NCI-H748 treated with DMSO at 0.1 percent for 48 hours (cell line): ENCODE measurements around the gene AKR1C1.
A peak's percentile ranks its signal among the peaks of the same experiment; 100 is the strongest.
"Not testable (repeated sequence)": the region's sequence is repeated elsewhere in the genome, so short reads cannot be mapped to it uniquely, and the experiment has no call there.

Experiments
- DNase-seq: peaks from one replicate; lab custom pipeline; 2025; lab: John Stamatoyannopoulos, UW

Gene AKR1C1

GRCh38 chr10:4962876-4963814, at the start of gene AKR1C1:
Gene AKR1C1 (plus strand): TSS chr10:4963415. CDS start chr10:4963445, 30 bp downstream.
- peak; percentile 0 for DNase-seq

GRCh38 chr10:4914213-4914850, 48.9 kb upstream of the AKR1C1 start:
- no peak for DNase-seq

GRCh38 chr10:4916086-4916716, 47.0 kb upstream of the AKR1C1 start:
- DNase-seq: no peak

GRCh38 chr10:4918236-4918635, 45.0 kb upstream of the AKR1C1 start:
- no peak for DNase-seq

GRCh38 chr10:4924482-4924881, 38.7 kb upstream of the AKR1C1 start:
- DNase-seq: not testable (repeated sequence)

GRCh38 chr10:4926400-4926799, 36.8 kb upstream of the AKR1C1 start:
- no peak for DNase-seq

- no peak for DNase-seq
These were observed 31.6 kb upstream of the AKR1C1 start for GRCh38 chr10:4931587-4931986.

- no peak for DNase-seq
These were observed 28.7 kb upstream of the AKR1C1 start for GRCh38 chr10:4934391-4934987.

GRCh38 chr10:4937346-4937745, 25.9 kb upstream of the AKR1C1 start:
- no peak for DNase-seq

GRCh38 chr10:4939224-4940072, 23.8 kb upstream of the AKR1C1 start:
- DNase-seq: no peak

GRCh38 chr10:4940073-4940428, 23.2 kb upstream of the AKR1C1 start:
- DNase-seq: not testable (repeated sequence)

- DNase-seq: not testable (repeated sequence)
These were observed 22.3 kb upstream of the AKR1C1 start for GRCh38 chr10:4940909-4941308.

GRCh38 chr10:4941540-4942330, 21.5 kb upstream of the AKR1C1 start:
- peak; percentile 23 for DNase-seq

- DNase-seq: not testable (repeated sequence)
These were observed 20.3 kb upstream of the AKR1C1 start for GRCh38 chr10:4942931-4943330.

- not testable (repeated sequence) for DNase-seq
These were observed 19.8 kb upstream of the AKR1C1 start for GRCh38 chr10:4943416-4943815.

GRCh38 chr10:4943821-4944220, 19.4 kb upstream of the AKR1C1 start:
- DNase-seq: no peak

- DNase-seq: no peak
These were observed 18.4 kb upstream of the AKR1C1 start for GRCh38 chr10:4944841-4945240.

GRCh38 chr10:4945766-4946717, 17.2 kb upstream of the AKR1C1 start:
- DNase-seq: no peak

GRCh38 chr10:4947039-4947634, 16.1 kb upstream of the AKR1C1 start:
- no peak for DNase-seq
